SK-N-SH (cell line): ENCODE data around the gene HOTAIR. TPM values are rescaled to one million over a fixed set of nuclear protein-coding genes. Genes with fewer than 3 reads are reported as not detected.

Source experiments
- CTCF ChIA-PET: fragments of 300-600, 350-600 bp; formaldehyde crosslinking; extraction: SDS; loops from one replicate; lab custom pipeline; 2021; lab: Yijun Ruan, JAX
- POLR2A ChIA-PET: fragments of 350-600 bp; sonication (Branson Sonifier 250); formaldehyde crosslinking; extraction: SDS; loops from one replicate; lab custom pipeline; 2020; ENCODE audit warnings: antibody characterized with exemption, inconsistent platforms; lab: Yijun Ruan, JAX
- DNase-seq: peaks from one replicate; pipeline ENCODE4 v3.0.0; 2012
- H2AFZ ChIP-seq: fragments of 200-600 bp; sonication (generic); 2 replicates; pipeline ENCODE4 v1.8.1; 2016; ENCODE audit warnings: antibody characterized with exemption, mild to moderate bottlenecking, low read depth
- H3F3A ChIP-seq: fragments of 200-600 bp; sonication (generic); replicated peaks from 2 replicates; pipeline ENCODE3; 2016; ENCODE audit warnings: antibody characterized with exemption, mild to moderate bottlenecking; ENCODE audit not compliant: insufficient read depth
- H3K27ac ChIP-seq, 2 experiments: fragments of 200-500 bp in 1 of 2; fragments of 200-600 bp in 1 of 2; sonication (Bioruptor generic) in 1 of 2; sonication (generic), shearing (Covaris generic) in 1 of 2; 2 replicates each; pipeline versions ENCODE4 v1.5.1 to v1.6.1; 2014 to 2016; ENCODE audit warnings: low read depth in 2 of 2, inconsistent platforms in 1 of 2, low read length in 1 of 2, mild to moderate bottlenecking in 1 of 2, mixed read lengths in 1 of 2
- H3K27me3 ChIP-seq: fragments of 200-600 bp; sonication (generic), shearing (Covaris generic); 2 replicates; pipeline ENCODE4 v1.6.1; 2016; ENCODE audit warnings: mixed run types; ENCODE audit not compliant: insufficient read depth
- H3K36me3 ChIP-seq, 2 experiments: fragments of 200-500 bp in 1 of 2; fragments of 200-600 bp in 1 of 2; sonication (Bioruptor generic) in 1 of 2; sonication (generic) in 1 of 2; replicated peaks in 1 of 2; 2 replicates each; pipeline versions ENCODE3 to v1.5.1; 2014 to 2016; ENCODE audit warnings: low read length in 1 of 2, mild to moderate bottlenecking in 1 of 2; ENCODE audit not compliant: insufficient read depth in 2 of 2, control insufficient read depth in 1 of 2
- H3K4me1 ChIP-seq, 2 experiments: fragments of 200-500 bp in 1 of 2; fragments of 200-600 bp in 1 of 2; sonication (Bioruptor generic) in 1 of 2; sonication (generic), shearing (Covaris generic) in 1 of 2; 2 replicates each; pipeline versions ENCODE4 v1.5.1 to v1.6.1; 2014 to 2016; ENCODE audit warnings: low read depth in 1 of 2, low read length in 1 of 2, mixed run types in 1 of 2; ENCODE audit not compliant: insufficient read depth in 2 of 2, control insufficient read depth in 1 of 2
- H3K4me2 ChIP-seq: fragments of 200-600 bp; sonication (generic), shearing (Covaris generic); 2 replicates; pipeline ENCODE4 v1.6.1; 2017; ENCODE audit warnings: mixed run types
- H3K4me3 ChIP-seq, 2 experiments: fragments of 200-500 bp in 1 of 2; fragments of 200-600 bp in 1 of 2; sonication (Bioruptor generic) in 1 of 2; sonication (generic), shearing (Covaris generic) in 1 of 2; 2 replicates each; pipeline versions ENCODE4 v1.5.1 to v1.8.1; 2014 to 2016; ENCODE audit warnings: low read depth in 2 of 2, inconsistent platforms in 1 of 2, low read length in 1 of 2, mild to moderate bottlenecking in 1 of 2, mixed read lengths in 1 of 2, moderate library complexity in 1 of 2
- H3K79me2 ChIP-seq: fragments of 200-600 bp; sonication (generic); 2 replicates; pipeline ENCODE4 v1.8.1; 2017; ENCODE audit warnings: mild to moderate bottlenecking; ENCODE audit not compliant: insufficient read depth
- H3K9ac ChIP-seq: fragments of 200-600 bp; sonication (generic); 2 replicates; pipeline ENCODE4 v1.6.1; 2017; ENCODE audit warnings: mixed run types
- H3K9me2 ChIP-seq: fragments of 200-600 bp; sonication (generic); 2 replicates; pipeline ENCODE4 v1.6.1; 2017; ENCODE audit warnings: mixed run types
- H3K9me3 ChIP-seq: fragments of 200-600 bp; sonication (generic); 2 replicates; pipeline ENCODE4 v1.6.1; 2017; ENCODE audit warnings: mixed run types, mild to moderate bottlenecking, moderate library complexity
- H4K20me1 ChIP-seq: fragments of 200-600 bp; sonication (generic); 2 replicates; pipeline ENCODE4 v1.6.1; 2017; ENCODE audit warnings: mild to moderate bottlenecking, mixed run types; ENCODE audit not compliant: insufficient read depth
- FOSL2 ChIP-seq: IDR thresholded peaks from 2 replicates; pipeline ENCODE4 v1.4.0; 2012; ENCODE audit warnings: low read depth, mild to moderate bottlenecking, moderate library complexity, borderline replicate concordance
- FOXJ3 ChIP-seq: sonication (generic); formaldehyde crosslinking; IDR thresholded peaks from 2 replicates; pipeline ENCODE4 v1.5.1; 2020; ENCODE audit warnings: mild to moderate bottlenecking, missing genetic modification reagents
- GABPA ChIP-seq: IDR thresholded peaks from 2 replicates; pipeline ENCODE4 v1.4.0; 2012; ENCODE audit warnings: low read depth, mild to moderate bottlenecking
- MAX ChIP-seq: IDR thresholded peaks from 2 replicates; pipeline ENCODE4 v1.4.0; 2012; ENCODE audit warnings: low read depth
- MEF2A ChIP-seq: IDR thresholded peaks from 2 replicates; pipeline ENCODE4 v1.4.0; 2012; ENCODE audit warnings: low read depth, borderline replicate concordance
- MXI1 ChIP-seq: IDR thresholded peaks from 2 replicates; pipeline ENCODE4 v1.6.1; 2012; ENCODE audit warnings: mild to moderate bottlenecking, low read depth, low read length, improper control_type of control experiment
- NRF1 ChIP-seq: IDR thresholded peaks from 2 replicates; pipeline ENCODE4 v1.6.1; 2012; ENCODE audit warnings: low read depth, mild to moderate bottlenecking, low read length
- PBX3 ChIP-seq: IDR thresholded peaks from 2 replicates; pipeline ENCODE4; 2012
- RAD21 ChIP-seq: IDR thresholded peaks from 2 replicates; pipeline ENCODE4 v1.6.1; 2012; ENCODE audit warnings: mild to moderate bottlenecking, low read length
- RXRA ChIP-seq: IDR thresholded peaks from 2 replicates; pipeline ENCODE4 v1.4.0; 2012; ENCODE audit warnings: low read depth, mild to moderate bottlenecking, borderline replicate concordance
- SIN3A ChIP-seq: IDR thresholded peaks from 2 replicates; pipeline ENCODE4 v1.6.1; 2012; ENCODE audit warnings: low read depth, mild to moderate bottlenecking, low read length, moderate library complexity, borderline replicate concordance
- TCF12 ChIP-seq: IDR thresholded peaks from 2 replicates; pipeline ENCODE4 v1.4.0; 2012
- USF2 ChIP-seq: fragments of 150-350 bp; IDR thresholded peaks from 2 replicates; pipeline ENCODE4 v1.6.1; 2017; ENCODE audit warnings: antibody characterized with exemption, low read length, low read depth, borderline replicate concordance
- YY1 ChIP-seq: IDR thresholded peaks from 2 replicates; pipeline ENCODE4 v1.4.0; 2012; ENCODE audit warnings: low read depth, mild to moderate bottlenecking
- ZBTB33 ChIP-seq: IDR thresholded peaks from 2 replicates; pipeline ENCODE4 v1.4.0; 2012; ENCODE audit warnings: low read depth, borderline replicate concordance
- WGBS: methylation state at CpG from one replicate; pipeline ENCODE4 v1.1.6; 2017; ENCODE audit warnings: low lambda C conversion rate; 5-methylcytosine and 5-hydroxymethylcytosine counted together
- polyA plus RNA-seq, 3 experiments: library from polyadenylated mRNA; depleted of rRNA; stranded (reverse); fragments of >200 nt; gene quantifications; 2 replicates each; pipeline ENCODE4 v1.2.3, GENCODE V29; 2012

The HOTAIR gene
- polyA plus RNA-seq, 1 of the 3 experiments (the other 2 are of a cell fraction), result not detected

GRCh38 chr12:54011665-54012532 is 37.1 kb upstream of the HOTAIR start (continued):
- TF ChIP-seq MXI1, result no peak
- no peak for TF ChIP-seq MEF2A
- no peak for TF ChIP-seq TCF12
- TF ChIP-seq USF2, result no peak
- no peak for TF ChIP-seq ZBTB33
- TF ChIP-seq SIN3A, result no peak
- no peak for TF ChIP-seq GABPA
- TF ChIP-seq PBX3, result no peak
- TF ChIP-seq YY1, result no peak
- no peak for TF ChIP-seq MAX

GRCh38 chr12:54010972-54011664 is 36.4 kb upstream of the HOTAIR start:
- no peaks in the 10 kb centered on the region for H3K79me2 ChIP-seq
- no peak overlapping the region for H3K4me2 ChIP-seq
- ChIA-PET POLR2A (interaction anchor here (1.1 kb wide), 1 partner anchor 185 kb away, joined by 3 read pairs; no protein-coding TSS in a partner anchor), CTCF (interaction anchor here (0.6 to 24.5 kb wide), 8 partner anchors 11 to 388 kb away, joined by 3 to 568 read pairs (median 3); partner anchors contain the start of genes HOXC5, HOXC6, HOXC9 and SMUG1)
- H3K9ac ChIP-seq, result no peak overlapping the region
- no peak overlapping the region for H3K4me3 ChIP-seq
- no peaks in the 10 kb centered on the region for H3K9me3 ChIP-seq
- no peaks in the 10 kb centered on the region for H3K27me3 ChIP-seq
- H4K20me1 ChIP-seq, result no peaks in the 10 kb centered on the region
- no peak overlapping the region for H3K27ac ChIP-seq
- WGBS, result 80% methylated on average over 17 of the region's 17 CpGs
- no peak for DNase-seq
- H2AFZ ChIP-seq, result no peak overlapping the region
- peaks cover 8% of the 10 kb centered on the region for H3F3A ChIP-seq
- H3K9me2 ChIP-seq, result no peaks in the 10 kb centered on the region
- H3K4me1 ChIP-seq, result peaks cover 0 to 19% of the 10 kb centered on the region in 2 experiments; a peak in 1 of 4 replicates
- no peaks in the 10 kb centered on the region for H3K36me3 ChIP-seq
- no peak for TF ChIP-seq NRF1
- no peak for TF ChIP-seq FOSL2
- no peak for TF ChIP-seq RXRA
- TF ChIP-seq ZBTB33, result no peak
- no peak for TF ChIP-seq FOXJ3 (CRISPR knock-in tag)
- TF ChIP-seq RAD21, result no peak
